NB4 (cell line): ENCODE data around the gene FOXL3.

Source experiments
- CTCF ChIP-seq: IDR thresholded peaks from one replicate; pipeline ENCODE4 v1.5.1; 2012; ENCODE audit warnings: low read depth, low read length
- MAX ChIP-seq: IDR thresholded peaks from 2 replicates; pipeline ENCODE4 v1.6.1; 2011; ENCODE audit warnings: low read depth, low read length

GRCh38 chr7:329691-330281 is 39.8 kb downstream of the FOXL3 start:
- TF ChIP-seq CTCF (no peak), MAX (no peak)
